Neural cell (in vitro differentiated cells): Measurements from ENCODE around the gene ZNF697. TPM values are rescaled to one million over a fixed set of nuclear protein-coding genes. Genes with fewer than 3 reads are reported as not detected.

Experiments used
- H2AFZ ChIP-seq: fragments of 200-600, 300-800 bp; sonication (generic), shearing (Covaris generic); 2 replicates; pipeline ENCODE4 v1.6.0; 2014; ENCODE audit warnings: low read depth, mild to moderate bottlenecking, antibody characterized with exemption, low read length, moderate library complexity
- H3F3A ChIP-seq: fragments of 200-600 bp; shearing (Covaris generic); 2 replicates; pipeline ENCODE4 v1.6.1; 2016; ENCODE audit warnings: mild to moderate bottlenecking, moderate library complexity, mixed read lengths, antibody characterized with exemption, low read length; ENCODE audit not compliant: insufficient read depth, poor library complexity, severe bottlenecking
- H3K27ac ChIP-seq: fragments of 200-600, 300-800 bp; sonication (generic), shearing (Covaris generic); 2 replicates; pipeline ENCODE4 v1.5.1; 2014; ENCODE audit warnings: mild to moderate bottlenecking, low read length, moderate library complexity
- H3K27me3 ChIP-seq: fragments of 300-800, 200-600 bp; sonication (generic), shearing (Covaris generic); 2 replicates; pipeline ENCODE4 v1.6.0; 2014; ENCODE audit warnings: mild to moderate bottlenecking, low read depth, low read length, moderate library complexity; ENCODE audit not compliant: insufficient read depth
- H3K36me3 ChIP-seq: fragments of 300-800, 200-600 bp; sonication (generic), shearing (Covaris generic); 2 replicates; pipeline ENCODE4 v1.5.1; 2014; ENCODE audit warnings: mild to moderate bottlenecking, antibody characterized with exemption, low read length, moderate library complexity; ENCODE audit not compliant: insufficient read depth
- H3K4me2 ChIP-seq: fragments of 300-800, 200-600 bp; sonication (generic), shearing (Covaris generic); 2 replicates; pipeline ENCODE4 v1.6.0; 2014; ENCODE audit warnings: mild to moderate bottlenecking, low read length
- H3K4me3 ChIP-seq: fragments of 300-800, 200-600 bp; sonication (generic), shearing (Covaris generic); 2 replicates; pipeline ENCODE4 v1.5.1; 2014; ENCODE audit warnings: mild to moderate bottlenecking, low read length, moderate library complexity
- H3K79me2 ChIP-seq: fragments of 200-600 bp; shearing (Covaris generic); replicated peaks from 2 replicates; pipeline ENCODE4 v1.6.0; 2014; ENCODE audit warnings: mild to moderate bottlenecking, low read length, moderate library complexity; ENCODE audit not compliant: insufficient read depth
- H3K9ac ChIP-seq: fragments of 300-800, 200-600 bp; sonication (generic), shearing (Covaris generic); 2 replicates; pipeline ENCODE4 v1.6.1; 2016; ENCODE audit warnings: mild to moderate bottlenecking, low read length, mixed read lengths
- H3K9me2 ChIP-seq: fragments of 200-600 bp; shearing (Covaris generic); 2 replicates; pipeline ENCODE4 v1.6.1; 2016; ENCODE audit warnings: mild to moderate bottlenecking, low read length, mixed read lengths; ENCODE audit not compliant: insufficient read depth
- H3K9me3 ChIP-seq: fragments of 200-600, 300-800 bp; sonication (generic), shearing (Covaris generic); 2 replicates; pipeline ENCODE4 v1.6.1; 2016; ENCODE audit warnings: mild to moderate bottlenecking, mixed run types, low read length, moderate library complexity, mixed read lengths
- H4K20me1 ChIP-seq: fragments of 200-600 bp; shearing (Covaris generic); 2 replicates; pipeline ENCODE4 v1.6.1; 2016; ENCODE audit warnings: mild to moderate bottlenecking, mixed run types; ENCODE audit not compliant: insufficient read depth
- CTCF ChIP-seq: fragments of 450-650 bp; IDR thresholded peaks from 2 replicates; pipeline ENCODE4 v1.5.1; 2014; ENCODE audit warnings: antibody characterized with exemption, mild to moderate bottlenecking, moderate library complexity; ENCODE audit not compliant: poor library complexity, severe bottlenecking
- EP300 ChIP-seq: fragments of 450-650 bp; conservative IDR thresholded peaks from 2 replicates; pipeline ENCODE4 v1.6.1; 2014; ENCODE audit warnings: antibody characterized with exemption, mild to moderate bottlenecking, moderate library complexity; ENCODE audit not compliant: poor library complexity, severe bottlenecking
- EZH2 ChIP-seq: fragments of 200-600, 300-800 bp; shearing (Covaris generic), sonication (generic); IDR thresholded peaks from 2 replicates; pipeline ENCODE4 v1.6.1; 2014; ENCODE audit warnings: antibody characterized with exemption, low read length, borderline replicate concordance, mild to moderate bottlenecking; ENCODE audit not compliant: insufficient read depth, poor library complexity, severe bottlenecking
- MXI1 ChIP-seq: fragments of 450-650 bp; conservative IDR thresholded peaks from 2 replicates; pipeline ENCODE4 v1.6.1; 2014; ENCODE audit warnings: antibody characterized with exemption, mild to moderate bottlenecking; ENCODE audit not compliant: poor library complexity, severe bottlenecking
- POLR2AphosphoS5 ChIP-seq: IDR thresholded peaks from 2 replicates; pipeline ENCODE4 v1.6.1; 2012
- RAD21 ChIP-seq: fragments of 450-650 bp; conservative IDR thresholded peaks from 2 replicates; pipeline ENCODE4 v1.6.1; 2014; ENCODE audit warnings: antibody characterized with exemption, mild to moderate bottlenecking, moderate library complexity
- SMC3 ChIP-seq: fragments of 450-650 bp; conservative IDR thresholded peaks from 2 replicates; pipeline ENCODE4 v1.6.1; 2014; ENCODE audit warnings: antibody characterized with exemption, mild to moderate bottlenecking, moderate library complexity; ENCODE audit not compliant: poor library complexity
- TAF1 ChIP-seq: IDR thresholded peaks from 2 replicates; pipeline ENCODE4 v1.6.1; 2012; ENCODE audit warnings: low read depth
- polyA plus RNA-seq: library from polyadenylated mRNA; depleted of rRNA; stranded (reverse); fragments of >200 nt; gene quantifications from 2 replicates; pipeline ENCODE4 v1.2.3, GENCODE V29; 2014
- TF ChIP-seq, protein P1 (sequence below): IDR thresholded peaks from 2 replicates; pipeline ENCODE4 v1.6.1; 2012; ENCODE audit warnings: borderline replicate concordance

Gene ZNF697
- polyA plus RNA-seq, 1 donor from 2014 or later, result 61.8 TPM

GRCh38 chr1:119683893-119684292 lies 35.8 kb upstream of the ZNF697 start:
- Histone ChIP-seq H3K79me2 (no peaks in the 10 kb centered on the region), H2AFZ (no peak overlapping the region), H3K9me2 (no peaks in the 10 kb centered on the region), H3K9ac (no peak overlapping the region), H3K4me3 (no peak overlapping the region), H4K20me1 (no peaks in the 10 kb centered on the region), H3F3A (no peaks in the 10 kb centered on the region), H3K4me2 (no peak overlapping the region), H3K36me3 (no peaks in the 10 kb centered on the region), H3K9me3 (no peaks in the 10 kb centered on the region), H3K27me3 (no peaks in the 10 kb centered on the region), H3K27ac (no peak overlapping the region)
- TF ChIP-seq RAD21 (no peak), SMC3 (no peak), MXI1 (no peak), EP300 (no peak), CTCF (no peak), TAF1 (no peak), EZH2 (no peak), POLR2AphosphoS5 (no peak)
- TF ChIP-seq, protein P1, sequence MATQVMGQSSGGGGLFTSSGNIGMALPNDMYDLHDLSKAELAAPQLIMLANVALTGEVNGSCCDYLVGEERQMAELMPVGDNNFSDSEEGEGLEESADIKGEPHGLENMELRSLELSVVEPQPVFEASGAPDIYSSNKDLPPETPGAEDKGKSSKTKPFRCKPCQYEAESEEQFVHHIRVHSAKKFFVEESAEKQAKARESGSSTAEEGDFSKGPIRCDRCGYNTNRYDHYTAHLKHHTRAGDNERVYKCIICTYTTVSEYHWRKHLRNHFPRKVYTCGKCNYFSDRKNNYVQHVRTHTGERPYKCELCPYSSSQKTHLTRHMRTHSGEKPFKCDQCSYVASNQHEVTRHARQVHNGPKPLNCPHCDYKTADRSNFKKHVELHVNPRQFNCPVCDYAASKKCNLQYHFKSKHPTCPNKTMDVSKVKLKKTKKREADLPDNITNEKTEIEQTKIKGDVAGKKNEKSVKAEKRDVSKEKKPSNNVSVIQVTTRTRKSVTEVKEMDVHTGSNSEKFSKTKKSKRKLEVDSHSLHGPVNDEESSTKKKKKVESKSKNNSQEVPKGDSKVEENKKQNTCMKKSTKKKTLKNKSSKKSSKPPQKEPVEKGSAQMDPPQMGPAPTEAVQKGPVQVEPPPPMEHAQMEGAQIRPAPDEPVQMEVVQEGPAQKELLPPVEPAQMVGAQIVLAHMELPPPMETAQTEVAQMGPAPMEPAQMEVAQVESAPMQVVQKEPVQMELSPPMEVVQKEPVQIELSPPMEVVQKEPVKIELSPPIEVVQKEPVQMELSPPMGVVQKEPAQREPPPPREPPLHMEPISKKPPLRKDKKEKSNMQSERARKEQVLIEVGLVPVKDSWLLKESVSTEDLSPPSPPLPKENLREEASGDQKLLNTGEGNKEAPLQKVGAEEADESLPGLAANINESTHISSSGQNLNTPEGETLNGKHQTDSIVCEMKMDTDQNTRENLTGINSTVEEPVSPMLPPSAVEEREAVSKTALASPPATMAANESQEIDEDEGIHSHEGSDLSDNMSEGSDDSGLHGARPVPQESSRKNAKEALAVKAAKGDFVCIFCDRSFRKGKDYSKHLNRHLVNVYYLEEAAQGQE, result no peak

DNA sequence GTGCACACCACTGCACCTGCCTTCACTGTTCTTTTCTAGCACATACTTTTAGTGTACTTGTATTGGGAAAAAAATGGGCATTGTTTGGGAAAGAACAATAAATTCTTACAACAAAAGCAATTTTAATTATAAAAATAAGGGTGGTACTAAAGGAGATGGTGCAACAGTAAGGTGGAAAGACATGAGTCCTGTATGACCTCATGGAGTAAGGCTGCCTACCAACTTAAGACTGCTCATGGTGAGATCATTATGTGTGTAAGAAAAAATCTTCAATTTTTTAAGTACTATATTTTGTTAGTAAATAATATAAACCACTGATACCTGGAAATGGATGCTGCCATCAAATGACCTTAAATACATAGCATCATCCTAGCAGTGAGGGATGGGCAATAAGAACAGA lies 34.1 kb upstream of the ZNF697 start:
- H3F3A ChIP-seq, result no peaks in the 10 kb centered on the region
- H3K27ac ChIP-seq, result no peak overlapping the region
- no peak overlapping the region for H3K4me2 ChIP-seq
- TF ChIP-seq, protein P1, result no peak
- no peak for TF ChIP-seq TAF1
- TF ChIP-seq EZH2, result no peak
- TF ChIP-seq POLR2AphosphoS5, result no peak
- TF ChIP-seq SMC3, result no peak
- TF ChIP-seq RAD21, result no peak
- H3K27me3 ChIP-seq, result no peaks in the 10 kb centered on the region
- no peaks in the 10 kb centered on the region for H3K9me2 ChIP-seq
- H3K4me3 ChIP-seq, result no peak overlapping the region
- no peaks in the 10 kb centered on the region for H4K20me1 ChIP-seq
- H3K79me2 ChIP-seq, result no peaks in the 10 kb centered on the region
- H2AFZ ChIP-seq, result no peak overlapping the region
- H3K9ac ChIP-seq, result no peak overlapping the region
- no peaks in the 10 kb centered on the region for H3K36me3 ChIP-seq
- H3K9me3 ChIP-seq, result no peaks in the 10 kb centered on the region
